PC-3 (cell line): ENCODE data around the gene UROD.
"Not testable (repeated sequence)": the region's sequence is repeated elsewhere in the genome, so short reads cannot be mapped to it uniquely, and the experiment has no call there.

Source experiments
- CTCF ChIP-seq: fragments of 300-600 bp; sonication (generic); conservative IDR thresholded peaks from 2 replicates; pipeline ENCODE4 v1.5.1; 2017; ENCODE audit warnings: antibody characterized with exemption, low read depth, mild to moderate bottlenecking, low read length
- EZH2 ChIP-seq: fragments of 300-600 bp; sonication (generic); IDR thresholded peaks from one replicate; pipeline ENCODE4 v1.6.1; 2017; ENCODE audit warnings: antibody characterized with exemption, mild to moderate bottlenecking, low read length; ENCODE audit not compliant: unreplicated experiment
- EZH2phosphoT487 ChIP-seq: fragments of 300-600 bp; sonication (generic); IDR thresholded peaks from 2 replicates; pipeline ENCODE4 v1.6.1; 2018; ENCODE audit warnings: mild to moderate bottlenecking, antibody characterized with exemption, low read length, borderline replicate concordance

- not testable (repeated sequence) for TF ChIP-seq CTCF, EZH2phosphoT487, EZH2
Observed at GRCh38 chr1:45001576-45001975, 10.5 kb upstream of the UROD start.
